ENCODE measurements around the gene IGFBP1.
"Not testable (repeated sequence)": the region's sequence is repeated elsewhere in the genome, so short reads cannot be mapped to it uniquely, and the experiment has no call there.

Gene IGFBP1

GRCh38 chr7:45938626-45939302, 50.5 kb downstream of the IGFBP1 start:
- no peak for DNase-seq

DNA sequence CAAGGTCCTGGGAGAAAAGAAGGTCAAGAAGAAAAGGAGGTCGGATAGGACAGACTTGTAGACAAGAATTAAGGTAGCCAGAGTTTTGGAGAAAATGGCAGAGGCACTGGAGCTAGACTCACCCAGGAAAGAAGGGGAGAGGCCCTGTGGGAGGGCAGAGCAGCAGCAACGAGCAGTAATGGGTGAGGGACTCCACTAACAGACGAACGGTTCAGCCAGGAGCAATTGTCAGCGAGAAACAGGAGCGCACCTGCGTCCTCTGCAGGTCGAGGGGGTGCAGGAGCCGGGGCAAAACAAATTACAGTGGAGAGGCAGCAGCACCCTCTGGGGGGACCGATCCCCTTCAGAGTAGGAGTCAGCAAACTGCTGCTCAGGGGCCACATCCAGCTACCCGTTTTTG, 51.3 kb downstream of the IGFBP1 start:
- no peak for DNase-seq

DNA sequence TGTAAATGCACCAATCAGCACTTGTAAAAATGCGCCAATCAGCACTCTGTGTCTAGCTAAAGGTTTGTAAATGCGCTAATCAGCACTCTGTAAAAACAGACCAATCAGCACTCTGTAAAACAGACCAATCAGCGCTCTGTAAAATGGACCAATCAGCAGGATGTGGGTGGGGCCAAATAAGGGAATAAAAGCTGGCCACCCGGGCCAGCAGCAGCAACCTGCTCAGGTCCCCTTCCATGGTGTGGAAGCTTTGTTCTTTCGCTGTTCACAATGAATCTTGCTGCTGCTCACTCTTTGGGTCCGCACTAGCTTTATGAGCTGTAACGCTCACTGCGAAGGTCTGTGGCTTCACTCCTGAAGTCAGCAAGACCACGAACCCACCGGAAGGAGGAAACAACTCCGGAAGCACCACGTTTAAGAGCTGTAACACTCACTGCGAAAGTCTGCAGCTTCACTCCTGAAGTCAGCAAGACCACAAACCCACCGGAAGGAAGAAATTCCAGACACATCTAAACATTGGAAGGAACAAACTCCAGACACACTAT, 52.0 kb downstream of the IGFBP1 start:
- DNase-seq, result not testable (repeated sequence)

GRCh38 chr7:45940939-45941338, 52.7 kb downstream of the IGFBP1 start:
- no peak for DNase-seq

Data from right kidney (tissue), 1 donor.